IPS-18c (cell line): ENCODE results near the gene DUSP8.
"Not testable (repeated sequence)": the region's sequence is repeated elsewhere in the genome, so short reads cannot be mapped to it uniquely, and the experiment has no call there.

Experiments
- H3K4me3 ChIP-seq: 2 replicates; pipeline ENCODE4 v1.7.0; 2013; ENCODE audit warnings: low read depth, mild to moderate bottlenecking, low read length, moderate library complexity; ENCODE audit not compliant: insufficient read depth
- H3K9me3 ChIP-seq: one replicate; pipeline ENCODE4 v1.6.1; 2013; ENCODE audit warnings: mild to moderate bottlenecking, low read length, moderate library complexity; ENCODE audit not compliant: control insufficient read depth, insufficient read depth

DUSP8 gene

GRCh38 chr11:1572197-1573076, at the start of gene DUSP8:
DUSP8 (minus strand) TSS chr11:1572271; CDS start chr11:1565826, 6,445 bp downstream.
- H3K4me3 ChIP-seq, result peak within 1 kb of the TSS; percentile 50
- no peaks in the 10 kb centered on the region for H3K9me3 ChIP-seq

- Histone ChIP-seq H3K4me3 (no peak overlapping the region), H3K9me3 (no peaks in the 10 kb centered on the region)
These were observed 47.4 kb upstream of the DUSP8 start for GRCh38 chr11:1619449-1619848.

GRCh38 chr11:1618231-1618630, 46.2 kb upstream of the DUSP8 start:
- no peak overlapping the region for H3K4me3 ChIP-seq
- no peaks in the 10 kb centered on the region for H3K9me3 ChIP-seq

GRCh38 chr11:1608363-1608762, 36.3 kb upstream of the DUSP8 start, which contains the start of gene KRTAP5-3:
KRTAP5-3 (minus strand) TSS chr11:1608463; CDS start chr11:1608385, 78 bp downstream.
- peaks cover 2% of the 10 kb centered on the region for H3K9me3 ChIP-seq
- H3K4me3 ChIP-seq, result no peak within 1 kb of the TSS

- not testable (repeated sequence) for H3K4me3 ChIP-seq, H3K9me3 ChIP-seq
These were observed 35.8 kb upstream of the DUSP8 start for GRCh38 chr11:1607901-1608300.

GRCh38 chr11:1607156-1607845, 35.2 kb upstream of the DUSP8 start:
- not testable (repeated sequence) for H3K4me3 ChIP-seq, H3K9me3 ChIP-seq

- H3K9me3 ChIP-seq, H3K4me3 ChIP-seq: not testable (repeated sequence)
These were observed 33.9 kb upstream of the DUSP8 start for GRCh38 chr11:1605923-1606322.

- Histone ChIP-seq H3K4me3 (no peak overlapping the region), H3K9me3 (no peaks in the 10 kb centered on the region)
These were observed 32.6 kb upstream of the DUSP8 start for GRCh38 chr11:1604711-1605110.

- no peak overlapping the region for H3K4me3 ChIP-seq
- H3K9me3 ChIP-seq, result no peaks in the 10 kb centered on the region
These were observed 32.1 kb upstream of the DUSP8 start for GRCh38 chr11:1604181-1604580.

- Histone ChIP-seq H3K4me3 (no peak overlapping the region), H3K9me3 (no peaks in the 10 kb centered on the region)
These were observed 31.6 kb upstream of the DUSP8 start for GRCh38 chr11:1603629-1604028.

- not testable (repeated sequence) for H3K4me3 ChIP-seq, H3K9me3 ChIP-seq
These were observed 29.6 kb upstream of the DUSP8 start for GRCh38 chr11:1601663-1602062.

- no peak overlapping the region for H3K4me3 ChIP-seq
- H3K9me3 ChIP-seq, result no peaks in the 10 kb centered on the region
These were observed 28.6 kb upstream of the DUSP8 start for GRCh38 chr11:1600626-1601025.

- Histone ChIP-seq H3K9me3 (no peaks in the 10 kb centered on the region), H3K4me3 (no peak overlapping the region)
These were observed 26.7 kb upstream of the DUSP8 start for GRCh38 chr11:1598816-1599215.

GRCh38 chr11:1598406-1598805, 26.3 kb upstream of the DUSP8 start:
- H3K9me3 ChIP-seq, H3K4me3 ChIP-seq: not testable (repeated sequence)

- Histone ChIP-seq H3K9me3 (no peaks in the 10 kb centered on the region), H3K4me3 (no peak within 1 kb of the TSS)
These were observed 25.9 kb upstream of the DUSP8 start, which contains the start of gene KRTAP5-2 for GRCh38 chr11:1597994-1598380. KRTAP5-2 (minus strand) TSS chr11:1598294; CDS start chr11:1598250, 44 bp downstream.

GRCh38 chr11:1597331-1597993, 25.4 kb upstream of the DUSP8 start:
- H3K4me3 ChIP-seq, result no peak overlapping the region

GRCh38 chr11:1596576-1597121, 24.6 kb upstream of the DUSP8 start:
- not testable (repeated sequence) for H3K9me3 ChIP-seq, H3K4me3 ChIP-seq

More at GRCh38 chr11:1597331-1597993, 25.4 kb upstream of the DUSP8 start:
- H3K9me3 ChIP-seq, result no peaks in the 10 kb centered on the region
